ENCODE measurements around the gene SPESP1. TPM values are rescaled to one million over a fixed set of nuclear protein-coding genes. Genes with fewer than 3 reads are reported as not detected.

SPESP1 gene
- total and polyA plus RNA-seq, 9 of the 15 experiments (the other 6 are each of a cell fraction or from before 2014, with no cell fraction given) = not detected

DNA sequence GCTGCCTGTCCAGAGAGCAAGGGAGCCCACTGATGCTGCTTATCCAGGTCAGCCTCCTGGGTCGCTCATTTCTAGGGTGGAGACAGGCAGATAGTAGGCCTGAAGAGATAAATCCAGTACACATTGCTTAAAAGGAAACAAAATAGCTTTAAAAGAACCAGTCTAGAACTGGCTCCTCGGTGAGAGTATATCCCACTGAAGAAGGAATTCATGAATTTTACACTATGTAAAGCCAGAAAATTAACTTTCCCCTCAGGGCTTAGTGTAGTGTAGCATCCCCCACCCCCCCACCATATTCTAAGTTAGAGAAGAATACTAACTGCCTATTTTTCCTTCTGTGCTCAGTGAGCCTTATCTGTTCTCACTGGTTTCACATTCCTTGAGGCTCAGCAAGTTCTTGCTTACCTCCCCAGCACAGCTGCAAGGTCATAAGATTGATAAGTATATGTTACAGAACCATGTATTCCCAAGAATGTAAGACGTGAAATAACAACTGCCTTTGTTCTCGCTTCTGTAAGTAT lies 53.7 kb downstream of the SPESP1 start (continued):
- TF ChIP-seq, protein P1, sequence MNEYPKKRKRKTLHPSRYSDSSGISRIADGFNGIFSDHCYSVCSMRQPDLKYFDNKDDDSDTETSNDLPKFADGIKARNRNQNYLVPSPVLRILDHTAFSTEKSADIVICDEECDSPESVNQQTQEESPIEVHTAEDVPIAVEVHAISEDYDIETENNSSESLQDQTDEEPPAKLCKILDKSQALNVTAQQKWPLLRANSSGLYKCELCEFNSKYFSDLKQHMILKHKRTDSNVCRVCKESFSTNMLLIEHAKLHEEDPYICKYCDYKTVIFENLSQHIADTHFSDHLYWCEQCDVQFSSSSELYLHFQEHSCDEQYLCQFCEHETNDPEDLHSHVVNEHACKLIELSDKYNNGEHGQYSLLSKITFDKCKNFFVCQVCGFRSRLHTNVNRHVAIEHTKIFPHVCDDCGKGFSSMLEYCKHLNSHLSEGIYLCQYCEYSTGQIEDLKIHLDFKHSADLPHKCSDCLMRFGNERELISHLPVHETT (CRISPR knock-in tag; conservative IDR thresholded peaks at IDR 0.05 in 1 of 2, IDR thresholded peaks at IDR 0.05 in 1 of 2) = no peak
- peak; percentile 83 to 88 for TF ChIP-seq TRIM24 (IDR thresholded peaks at IDR 0.05)
- TF ChIP-seq MXI1 (IDR thresholded peaks at IDR 0.05; ENCODE audit: low read depth, low read length) = no peak
- TF ChIP-seq LEF1 (IDR thresholded peaks at IDR 0.05) = peak; percentile 94
- TF ChIP-seq, protein P2, sequence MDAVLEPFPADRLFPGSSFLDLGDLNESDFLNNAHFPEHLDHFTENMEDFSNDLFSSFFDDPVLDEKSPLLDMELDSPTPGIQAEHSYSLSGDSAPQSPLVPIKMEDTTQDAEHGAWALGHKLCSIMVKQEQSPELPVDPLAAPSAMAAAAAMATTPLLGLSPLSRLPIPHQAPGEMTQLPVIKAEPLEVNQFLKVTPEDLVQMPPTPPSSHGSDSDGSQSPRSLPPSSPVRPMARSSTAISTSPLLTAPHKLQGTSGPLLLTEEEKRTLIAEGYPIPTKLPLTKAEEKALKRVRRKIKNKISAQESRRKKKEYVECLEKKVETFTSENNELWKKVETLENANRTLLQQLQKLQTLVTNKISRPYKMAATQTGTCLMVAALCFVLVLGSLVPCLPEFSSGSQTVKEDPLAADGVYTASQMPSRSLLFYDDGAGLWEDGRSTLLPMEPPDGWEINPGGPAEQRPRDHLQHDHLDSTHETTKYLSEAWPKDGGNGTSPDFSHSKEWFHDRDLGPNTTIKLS (IDR thresholded peaks at IDR 0.05; ENCODE audit: borderline replicate concordance, low read depth) = peak; percentile 26; the same call in 1 of the 2 replicates
- peak; percentile 84 for TF ChIP-seq GATA2 (CRISPR knock-in tag; IDR thresholded peaks at IDR 0.05)
- TF ChIP-seq NFIC (IDR thresholded peaks at IDR 0.05) = peak; percentile 75
- TF ChIP-seq SMARCB1 (IDR thresholded peaks at IDR 0.05; ENCODE audit: insufficient read length, low read depth) = no peak
- TF ChIP-seq MECOM (CRISPR knock-in tag; IDR thresholded peaks at IDR 0.05) = no peak
- peak; percentile 64 for TF ChIP-seq SMARCE1 (IDR thresholded peaks at IDR 0.05)
- TF ChIP-seq NUFIP1 (IDR thresholded peaks at IDR 0.05; ENCODE audit: partially characterized antibody) = no peak
- TF ChIP-seq EZH2 (IDR thresholded peaks at IDR 0.05; ENCODE audit: borderline replicate concordance, low read depth, low read length) = no peak
- TF ChIP-seq, protein P3, sequence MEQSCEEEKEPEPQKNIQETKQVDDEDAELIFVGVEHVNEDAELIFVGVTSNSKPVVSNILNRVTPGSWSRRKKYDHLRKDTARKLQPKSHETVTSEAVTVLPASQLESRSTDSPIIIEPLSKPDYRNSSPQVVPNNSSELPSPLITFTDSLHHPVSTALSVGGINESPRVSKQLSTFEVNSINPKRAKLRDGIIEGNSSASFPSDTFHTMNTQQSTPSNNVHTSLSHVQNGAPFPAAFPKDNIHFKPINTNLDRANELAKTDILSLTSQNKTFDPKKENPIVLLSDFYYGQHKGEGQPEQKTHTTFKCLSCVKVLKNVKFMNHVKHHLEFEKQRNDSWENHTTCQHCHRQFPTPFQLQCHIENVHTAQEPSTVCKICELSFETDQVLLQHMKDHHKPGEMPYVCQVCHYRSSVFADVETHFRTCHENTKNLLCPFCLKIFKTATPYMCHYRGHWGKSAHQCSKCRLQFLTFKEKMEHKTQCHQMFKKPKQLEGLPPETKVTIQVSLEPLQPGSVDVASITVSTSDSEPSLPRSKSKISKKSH (CRISPR knock-in tag; IDR thresholded peaks at IDR 0.05) = no peak
- no peak for TF ChIP-seq ZC3H11A (IDR thresholded peaks at IDR 0.05; ENCODE audit: low read depth, low read length)
- TF ChIP-seq, protein P4, sequence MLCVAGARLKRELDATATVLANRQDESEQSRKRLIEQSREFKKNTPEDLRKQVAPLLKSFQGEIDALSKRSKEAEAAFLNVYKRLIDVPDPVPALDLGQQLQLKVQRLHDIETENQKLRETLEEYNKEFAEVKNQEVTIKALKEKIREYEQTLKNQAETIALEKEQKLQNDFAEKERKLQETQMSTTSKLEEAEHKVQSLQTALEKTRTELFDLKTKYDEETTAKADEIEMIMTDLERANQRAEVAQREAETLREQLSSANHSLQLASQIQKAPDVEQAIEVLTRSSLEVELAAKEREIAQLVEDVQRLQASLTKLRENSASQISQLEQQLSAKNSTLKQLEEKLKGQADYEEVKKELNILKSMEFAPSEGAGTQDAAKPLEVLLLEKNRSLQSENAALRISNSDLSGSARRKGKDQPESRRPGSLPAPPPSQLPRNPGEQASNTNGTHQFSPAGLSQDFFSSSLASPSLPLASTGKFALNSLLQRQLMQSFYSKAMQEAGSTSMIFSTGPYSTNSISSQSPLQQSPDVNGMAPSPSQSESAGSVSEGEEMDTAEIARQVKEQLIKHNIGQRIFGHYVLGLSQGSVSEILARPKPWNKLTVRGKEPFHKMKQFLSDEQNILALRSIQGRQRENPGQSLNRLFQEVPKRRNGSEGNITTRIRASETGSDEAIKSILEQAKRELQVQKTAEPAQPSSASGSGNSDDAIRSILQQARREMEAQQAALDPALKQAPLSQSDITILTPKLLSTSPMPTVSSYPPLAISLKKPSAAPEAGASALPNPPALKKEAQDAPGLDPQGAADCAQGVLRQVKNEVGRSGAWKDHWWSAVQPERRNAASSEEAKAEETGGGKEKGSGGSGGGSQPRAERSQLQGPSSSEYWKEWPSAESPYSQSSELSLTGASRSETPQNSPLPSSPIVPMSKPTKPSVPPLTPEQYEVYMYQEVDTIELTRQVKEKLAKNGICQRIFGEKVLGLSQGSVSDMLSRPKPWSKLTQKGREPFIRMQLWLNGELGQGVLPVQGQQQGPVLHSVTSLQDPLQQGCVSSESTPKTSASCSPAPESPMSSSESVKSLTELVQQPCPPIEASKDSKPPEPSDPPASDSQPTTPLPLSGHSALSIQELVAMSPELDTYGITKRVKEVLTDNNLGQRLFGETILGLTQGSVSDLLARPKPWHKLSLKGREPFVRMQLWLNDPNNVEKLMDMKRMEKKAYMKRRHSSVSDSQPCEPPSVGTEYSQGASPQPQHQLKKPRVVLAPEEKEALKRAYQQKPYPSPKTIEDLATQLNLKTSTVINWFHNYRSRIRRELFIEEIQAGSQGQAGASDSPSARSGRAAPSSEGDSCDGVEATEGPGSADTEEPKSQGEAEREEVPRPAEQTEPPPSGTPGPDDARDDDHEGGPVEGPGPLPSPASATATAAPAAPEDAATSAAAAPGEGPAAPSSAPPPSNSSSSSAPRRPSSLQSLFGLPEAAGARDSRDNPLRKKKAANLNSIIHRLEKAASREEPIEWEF (CRISPR knock-in tag; IDR thresholded peaks at IDR 0.05) = peak; percentile 36
- TF ChIP-seq, protein P5, sequence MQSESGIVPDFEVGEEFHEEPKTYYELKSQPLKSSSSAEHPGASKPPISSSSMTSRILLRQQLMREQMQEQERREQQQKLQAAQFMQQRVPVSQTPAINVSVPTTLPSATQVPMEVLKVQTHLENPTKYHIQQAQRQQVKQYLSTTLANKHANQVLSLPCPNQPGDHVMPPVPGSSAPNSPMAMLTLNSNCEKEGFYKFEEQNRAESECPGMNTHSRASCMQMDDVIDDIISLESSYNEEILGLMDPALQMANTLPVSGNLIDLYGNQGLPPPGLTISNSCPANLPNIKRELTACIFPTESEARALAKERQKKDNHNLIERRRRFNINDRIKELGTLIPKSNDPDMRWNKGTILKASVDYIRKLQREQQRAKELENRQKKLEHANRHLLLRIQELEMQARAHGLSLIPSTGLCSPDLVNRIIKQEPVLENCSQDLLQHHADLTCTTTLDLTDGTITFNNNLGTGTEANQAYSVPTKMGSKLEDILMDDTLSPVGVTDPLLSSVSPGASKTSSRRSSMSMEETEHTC (IDR thresholded peaks at IDR 0.05) = peak; percentile 80; the same call in 1 of the 2 replicates

Data from K562 (cell line).